SK-N-SH treated with all-trans-retinoic acid at 6 μM for 48 hours (cell line): ENCODE data around the gene PIK3R6.

Experiments used
- ARNTL ChIP-seq: fragments of 450-650 bp; formaldehyde crosslinking; IDR thresholded peaks from 2 replicates; pipeline ENCODE4 v1.5.0; 2020; ENCODE audit warnings: low read depth, mild to moderate bottlenecking, moderate library complexity, borderline replicate concordance
- BACH2 ChIP-seq: fragments of 250-450 bp; sonication (Bioruptor Pico); IDR thresholded peaks from 2 replicates; pipeline ENCODE4 v1.9.0; 2021; ENCODE audit warnings: mild to moderate bottlenecking, borderline replicate concordance
- CREB5 ChIP-seq: fragments of 250-450 bp; sonication (Bioruptor Pico); IDR thresholded peaks from 2 replicates; pipeline ENCODE4 v1.5.1; 2020; ENCODE audit warnings: low read depth, mild to moderate bottlenecking, moderate library complexity
- ISL1 ChIP-seq: fragments of 250-450 bp; sonication (Bioruptor Pico); IDR thresholded peaks from 2 replicates; pipeline ENCODE4 v2.1.2; 2022; ENCODE audit warnings: mild to moderate bottlenecking, moderate library complexity
- OSR1 ChIP-seq: fragments of 250-450 bp; sonication (Bioruptor Pico); IDR thresholded peaks from 2 replicates; pipeline ENCODE4 v1.8.0; 2022; ENCODE audit warnings: moderate library complexity, mild to moderate bottlenecking, inconsistent platforms
- PATZ1 ChIP-seq: fragments of 250-450 bp; sonication (Bioruptor Pico); IDR thresholded peaks from 2 replicates; pipeline ENCODE4 v1.8.0; 2020; ENCODE audit warnings: mild to moderate bottlenecking, moderate library complexity, borderline replicate concordance
- PPARA ChIP-seq: fragments of 250-450 bp; sonication (Bioruptor Pico); IDR thresholded peaks from 2 replicates; pipeline ENCODE4 v1.5.0; 2020; ENCODE audit warnings: mild to moderate bottlenecking, borderline replicate concordance
- ZC3H10 ChIP-seq: fragments of 250-450 bp; sonication (Bioruptor Pico); IDR thresholded peaks from 2 replicates; pipeline ENCODE4 v1.5.1; 2021; ENCODE audit warnings: mild to moderate bottlenecking, moderate library complexity
- ZFP30 ChIP-seq: fragments of 450-650 bp; formaldehyde crosslinking; IDR thresholded peaks from 2 replicates; pipeline ENCODE4 v1.5.0; 2022; ENCODE audit warnings: mild to moderate bottlenecking, moderate library complexity
- ZNF8 ChIP-seq: fragments of 450-650 bp; formaldehyde crosslinking; IDR thresholded peaks from 2 replicates; pipeline ENCODE4 v1.5.0; 2020; ENCODE audit warnings: mild to moderate bottlenecking, moderate library complexity
- TF ChIP-seq, protein P1 (sequence below): fragments of 250-450 bp; sonication (Bioruptor Pico); IDR thresholded peaks from 2 replicates; pipeline ENCODE4 v1.5.1; 2021; ENCODE audit warnings: mild to moderate bottlenecking, moderate library complexity

DNA sequence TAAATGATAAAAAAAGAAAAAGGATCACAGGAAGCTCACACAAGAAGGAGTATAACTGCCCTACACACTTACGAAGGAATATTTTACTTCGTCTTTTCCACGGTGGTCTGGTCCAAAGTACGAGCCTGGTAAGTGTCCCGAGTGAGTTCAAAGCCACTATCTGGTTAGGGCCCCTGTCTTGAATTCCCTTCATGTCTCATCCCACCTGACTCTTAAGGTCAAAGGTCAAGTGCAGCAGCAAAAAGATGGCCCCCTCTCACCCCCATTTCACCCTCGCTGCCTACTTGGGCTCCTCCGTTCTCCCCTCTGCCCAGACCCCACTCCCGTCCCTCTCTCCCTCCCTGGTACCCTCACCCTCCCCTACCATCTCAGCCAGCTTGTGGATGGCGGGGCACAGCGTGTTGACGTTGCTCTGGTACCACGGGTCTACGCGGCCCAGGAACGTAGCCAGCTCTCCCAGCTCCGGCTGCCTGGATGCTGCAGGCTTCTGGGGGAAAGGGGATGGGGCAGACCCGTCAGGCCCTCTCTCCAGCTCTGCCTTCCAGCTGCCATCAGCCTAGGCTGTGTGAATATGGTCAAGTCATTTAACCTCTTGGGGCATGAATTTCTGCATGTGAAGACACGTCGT is 40.6 kb downstream of the PIK3R6 start:
- TF ChIP-seq OSR1 (CRISPR knock-in tag) (no peak), PPARA (CRISPR knock-in tag) (no peak), CREB5 (CRISPR knock-in tag) (no peak), BACH2 (CRISPR knock-in tag) (no peak), PATZ1 (CRISPR knock-in tag) (no peak), ARNTL (CRISPR knock-in tag) (no peak), ZC3H10 (CRISPR knock-in tag) (no peak), ISL1 (CRISPR knock-in tag) (no peak), ZFP30 (no peak), ZNF8 (CRISPR knock-in tag) (no peak)
- TF ChIP-seq, protein P1, sequence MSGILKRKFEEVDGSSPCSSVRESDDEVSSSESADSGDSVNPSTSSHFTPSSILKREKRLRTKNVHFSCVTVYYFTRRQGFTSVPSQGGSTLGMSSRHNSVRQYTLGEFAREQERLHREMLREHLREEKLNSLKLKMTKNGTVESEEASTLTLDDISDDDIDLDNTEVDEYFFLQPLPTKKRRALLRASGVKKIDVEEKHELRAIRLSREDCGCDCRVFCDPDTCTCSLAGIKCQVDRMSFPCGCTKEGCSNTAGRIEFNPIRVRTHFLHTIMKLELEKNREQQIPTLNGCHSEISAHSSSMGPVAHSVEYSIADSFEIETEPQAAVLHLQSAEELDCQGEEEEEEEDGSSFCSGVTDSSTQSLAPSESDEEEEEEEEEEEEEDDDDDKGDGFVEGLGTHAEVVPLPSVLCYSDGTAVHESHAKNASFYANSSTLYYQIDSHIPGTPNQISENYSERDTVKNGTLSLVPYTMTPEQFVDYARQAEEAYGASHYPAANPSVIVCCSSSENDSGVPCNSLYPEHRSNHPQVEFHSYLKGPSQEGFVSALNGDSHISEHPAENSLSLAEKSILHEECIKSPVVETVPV (CRISPR knock-in tag), result no peak
